K562 (cell line): ENCODE results near the gene SSU72.

Source experiments
- BRCA1 ChIP-seq, 2 experiments: fragments of 450-650 bp in 1 of 2; sonication (generic) in 1 of 2; formaldehyde crosslinking in 1 of 2; IDR thresholded peaks; 2 replicates each; pipeline versions ENCODE4 v1.5.0 to v1.6.1; 2017 to 2020; ENCODE audit warnings: mild to moderate bottlenecking in 1 of 2, missing genetic modification reagents in 1 of 2
- MGA ChIP-seq: fragments of 450-650 bp; IDR thresholded peaks from 2 replicates; pipeline ENCODE4 v1.6.1; 2016; ENCODE audit warnings: mild to moderate bottlenecking, moderate library complexity
- MXI1 ChIP-seq: IDR thresholded peaks from 2 replicates; pipeline ENCODE4 v1.6.1; 2011; ENCODE audit warnings: low read depth, mild to moderate bottlenecking, improper control_type of control experiment, low read length
- MYBL2 ChIP-seq, 2 experiments: fragments of 450-650 bp in 1 of 2; sonication (generic) in 1 of 2; formaldehyde crosslinking in 1 of 2; IDR thresholded peaks; 2 replicates each; pipeline versions ENCODE4 v1.6.1 to v1.8.1; 2017 to 2022; ENCODE audit warnings: borderline replicate concordance in 1 of 2, inconsistent platforms in 1 of 2, low read depth in 1 of 2, mild to moderate bottlenecking in 1 of 2, missing genetic modification reagents in 1 of 2, moderate library complexity in 1 of 2
- ZNF165 ChIP-seq: fragments of 250-450 bp; sonication (Bioruptor Pico); IDR thresholded peaks from 2 replicates; pipeline ENCODE4 v1.4.0; 2020; ENCODE audit warnings: borderline replicate concordance
- TF ChIP-seq, protein P1 (sequence below), 3 experiments: IDR thresholded peaks in 2 of 3; conservative IDR thresholded peaks in 1 of 3; 2 replicates each; pipeline ENCODE4 v1.5.1; 2011 to 2012; ENCODE audit warnings: low read length in 3 of 3, mild to moderate bottlenecking in 3 of 3, control low read depth in 2 of 3, improper control_type of control experiment in 1 of 3, inconsistent platforms in 1 of 3, low read depth in 1 of 3, mixed read lengths in 1 of 3, moderate library complexity in 1 of 3; ENCODE audit not compliant: insufficient read depth in 2 of 3

DNA sequence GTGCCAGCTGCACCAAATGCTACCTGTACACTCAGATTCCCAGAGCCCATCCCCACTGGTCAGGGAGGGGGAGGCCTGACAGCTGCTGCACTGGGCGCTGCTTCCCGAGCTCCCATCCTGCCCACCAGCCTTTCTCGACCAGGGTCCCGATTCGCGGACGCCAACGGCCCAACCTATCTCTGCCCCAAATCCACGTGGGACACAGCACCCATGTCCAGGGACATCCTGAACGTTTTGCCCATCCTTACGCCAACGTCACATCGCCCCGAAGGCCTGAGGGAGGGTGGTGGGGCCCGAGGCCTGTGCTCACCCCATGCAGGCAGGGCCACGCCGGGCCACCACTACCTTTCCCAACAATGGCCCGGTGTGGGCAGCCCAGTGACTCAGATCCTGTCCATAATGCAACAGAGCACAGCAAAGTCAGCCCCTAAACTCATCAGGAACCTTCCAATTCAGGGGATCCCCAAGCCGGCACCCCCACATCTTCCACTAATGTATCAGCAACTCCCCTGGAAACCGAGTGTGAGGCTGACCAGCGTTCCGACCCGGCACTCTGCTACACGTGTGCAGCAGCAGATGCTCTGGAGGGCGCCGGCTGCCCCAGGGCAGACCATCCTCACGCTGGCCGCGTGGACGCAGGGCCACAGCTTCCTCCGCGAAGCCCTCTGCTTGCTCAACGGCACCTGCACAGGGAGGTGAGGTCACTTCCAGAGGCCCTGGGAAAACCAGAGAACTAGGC, 23.0 kb downstream of the SSU72 start:
- TF ChIP-seq BRCA1 (IDR thresholded peaks at IDR 0.05) (no peak), BRCA1 (CRISPR knock-in tag; IDR thresholded peaks at IDR 0.05) (no peak), MYBL2 (IDR thresholded peaks at IDR 0.05; ENCODE audit: low read depth) (no peak), MYBL2 (CRISPR knock-in tag; IDR thresholded peaks at IDR 0.05; ENCODE audit: borderline replicate concordance) (no peak), MGA (no peak), ZNF165 (CRISPR knock-in tag) (no peak), MXI1 (no peak)
- TF ChIP-seq, protein P1, sequence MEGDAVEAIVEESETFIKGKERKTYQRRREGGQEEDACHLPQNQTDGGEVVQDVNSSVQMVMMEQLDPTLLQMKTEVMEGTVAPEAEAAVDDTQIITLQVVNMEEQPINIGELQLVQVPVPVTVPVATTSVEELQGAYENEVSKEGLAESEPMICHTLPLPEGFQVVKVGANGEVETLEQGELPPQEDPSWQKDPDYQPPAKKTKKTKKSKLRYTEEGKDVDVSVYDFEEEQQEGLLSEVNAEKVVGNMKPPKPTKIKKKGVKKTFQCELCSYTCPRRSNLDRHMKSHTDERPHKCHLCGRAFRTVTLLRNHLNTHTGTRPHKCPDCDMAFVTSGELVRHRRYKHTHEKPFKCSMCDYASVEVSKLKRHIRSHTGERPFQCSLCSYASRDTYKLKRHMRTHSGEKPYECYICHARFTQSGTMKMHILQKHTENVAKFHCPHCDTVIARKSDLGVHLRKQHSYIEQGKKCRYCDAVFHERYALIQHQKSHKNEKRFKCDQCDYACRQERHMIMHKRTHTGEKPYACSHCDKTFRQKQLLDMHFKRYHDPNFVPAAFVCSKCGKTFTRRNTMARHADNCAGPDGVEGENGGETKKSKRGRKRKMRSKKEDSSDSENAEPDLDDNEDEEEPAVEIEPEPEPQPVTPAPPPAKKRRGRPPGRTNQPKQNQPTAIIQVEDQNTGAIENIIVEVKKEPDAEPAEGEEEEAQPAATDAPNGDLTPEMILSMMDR (IDR thresholded peaks at IDR 0.05 in 2 of 3, conservative IDR thresholded peaks at IDR 0.05 in 1 of 3; ENCODE audit: insufficient read depth in 2 of 3, low read depth in 1 of 3, low read length in 3 of 3), result no peak
